CD4-positive, alpha-beta T cell treated with Interleukin-10 for 1 hour (primary cell): ENCODE data around the gene TMEM237.

Experiments used
- DNase-seq: peaks from one replicate; pipeline ENCODE4 v3.0.0-alpha.2; 2020

TMEM237 gene

GRCh38 chr2:201639205-201639604, 4.1 kb downstream of the TMEM237 start:
- DNase-seq: no peak

GRCh38 chr2:201638326-201638725, 5.0 kb downstream of the TMEM237 start:
- DNase-seq: no peak

- no peak for DNase-seq
These were observed 9.5 kb downstream of the TMEM237 start for GRCh38 chr2:201633661-201634249.

- no peak for DNase-seq
These were observed 12.3 kb downstream of the TMEM237 start for GRCh38 chr2:201631041-201631440.

- DNase-seq: no peak
These were observed 12.7 kb downstream of the TMEM237 start for GRCh38 chr2:201630577-201630976.

GRCh38 chr2:201628545-201628944, 14.8 kb downstream of the TMEM237 start:
- no peak for DNase-seq

GRCh38 chr2:201622306-201622970, 20.9 kb downstream of the TMEM237 start:
- no peak for DNase-seq

- DNase-seq: no peak
These were observed 21.9 kb downstream of the TMEM237 start for GRCh38 chr2:201621293-201621999.

- DNase-seq: no peak
These were observed 24.3 kb downstream of the TMEM237 start for GRCh38 chr2:201618744-201619662.

- no peak for DNase-seq
These were observed 35.3 kb downstream of the TMEM237 start for GRCh38 chr2:201608021-201608420.

- DNase-seq: no peak
These were observed 35.7 kb downstream of the TMEM237 start for GRCh38 chr2:201607568-201607967.

- DNase-seq: no peak
These were observed 42.4 kb downstream of the TMEM237 start for GRCh38 chr2:201600906-201601305.

GRCh38 chr2:201597397-201597796, 45.9 kb downstream of the TMEM237 start:
- no peak for DNase-seq

GRCh38 chr2:201580486-201580885, 62.8 kb downstream of the TMEM237 start:
- DNase-seq: no peak

GRCh38 chr2:201579536-201579935, 63.8 kb downstream of the TMEM237 start:
- DNase-seq: no peak

- no peak for DNase-seq
These were observed 67.3 kb downstream of the TMEM237 start for GRCh38 chr2:201575971-201576370.

- no peak for DNase-seq
These were observed 68.5 kb downstream of the TMEM237 start for GRCh38 chr2:201574766-201575165.

GRCh38 chr2:201572846-201573508, 70.3 kb downstream of the TMEM237 start:
- no peak for DNase-seq
